ELF-1 (cell line): ENCODE data around the gene SCN9A.
"Not testable (repeated sequence)": the region's sequence is repeated elsewhere in the genome, so short reads cannot be mapped to it uniquely, and the experiment has no call there.

Source experiments
- DNase-seq: peaks from one replicate; pipeline ENCODE4 v3.0.0-alpha.2; 2016; ENCODE audit warnings: low read depth, low spot score

Gene SCN9A

DNA sequence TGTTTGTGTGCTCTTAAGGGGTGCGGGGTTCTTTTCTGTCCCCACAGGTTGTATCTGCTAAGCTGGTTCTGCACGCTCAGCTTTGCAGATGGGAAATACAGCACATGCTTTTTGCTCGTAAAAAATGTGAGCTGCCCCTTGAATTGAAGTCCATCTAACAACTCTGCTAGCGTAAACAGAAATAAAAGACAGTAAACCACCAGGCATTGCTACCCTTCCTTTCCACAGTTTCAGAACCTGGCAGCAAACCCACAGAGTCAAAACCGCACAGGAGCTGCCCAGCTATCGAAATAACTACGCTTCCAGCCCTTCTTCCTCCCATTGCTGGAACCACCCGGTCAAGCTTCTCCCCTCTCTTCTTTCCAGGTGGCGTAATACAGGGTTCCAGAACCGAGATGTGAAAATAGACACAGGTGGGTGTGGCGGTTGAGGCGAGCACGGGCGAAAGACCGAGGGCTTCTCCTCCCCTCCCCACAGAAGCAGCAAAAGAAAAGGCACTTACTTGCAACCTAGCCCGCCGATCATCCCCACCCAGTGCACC is 479 bp downstream of the SCN9A start:
- no peak for DNase-seq

DNA sequence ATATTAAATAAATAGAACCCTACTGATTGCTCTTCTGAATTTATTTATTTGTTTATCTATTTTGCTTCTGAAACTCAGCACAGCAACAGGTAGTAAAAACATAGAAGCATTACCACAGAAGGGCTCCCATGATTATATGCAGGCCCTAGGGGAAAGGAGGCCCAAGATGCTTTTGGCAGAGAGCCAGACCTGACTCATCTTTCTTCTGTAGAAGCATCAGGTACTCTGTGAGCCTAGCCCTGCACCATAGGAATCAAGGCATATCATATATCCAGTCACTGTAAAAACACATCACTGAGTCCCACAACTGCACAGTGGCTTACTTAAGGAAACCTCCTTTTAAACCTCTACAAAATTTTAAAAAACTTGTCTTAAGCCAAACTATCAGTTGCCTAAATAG is 1.8 kb downstream of the SCN9A start:
- DNase-seq = no peak

DNA sequence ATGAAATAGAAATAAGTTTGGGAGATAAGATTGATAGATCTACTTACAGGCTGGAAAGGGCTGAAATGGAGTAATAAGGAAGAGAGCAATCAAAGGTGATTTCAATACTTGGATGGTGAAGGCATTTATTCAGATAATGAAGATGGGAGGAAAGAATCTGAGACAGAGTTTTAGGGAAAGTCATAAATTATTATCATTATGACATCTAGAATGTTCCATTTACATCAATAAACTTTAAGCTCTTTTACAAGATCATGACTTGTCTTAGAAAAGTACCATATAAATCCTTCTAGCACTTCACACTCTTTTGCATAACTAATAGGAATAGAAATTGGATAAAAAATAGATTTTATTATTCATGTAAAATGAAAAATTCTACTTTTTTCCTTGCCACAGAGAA is 2.2 kb downstream of the SCN9A start:
- DNase-seq = no peak

DNA sequence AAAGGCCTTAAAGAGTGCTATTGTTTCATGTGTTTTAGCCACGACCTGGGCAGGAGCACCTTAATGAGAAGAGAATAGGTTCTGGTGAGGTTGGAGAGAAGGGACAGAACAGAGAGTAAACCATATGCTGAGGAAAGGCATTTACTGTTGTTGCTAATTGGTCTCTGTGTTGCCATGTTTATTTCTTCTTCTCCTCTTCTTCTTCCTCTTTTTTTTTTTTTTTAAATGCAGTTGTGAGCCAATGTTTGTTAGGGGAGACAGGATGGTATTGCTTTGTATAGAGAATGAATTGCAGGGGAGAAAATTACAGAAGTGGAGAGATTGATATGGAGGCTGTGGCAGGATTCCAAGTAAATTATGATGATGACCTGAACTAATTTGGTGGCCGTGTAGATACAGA is 2.6 kb downstream of the SCN9A start:
- no peak for DNase-seq

DNA sequence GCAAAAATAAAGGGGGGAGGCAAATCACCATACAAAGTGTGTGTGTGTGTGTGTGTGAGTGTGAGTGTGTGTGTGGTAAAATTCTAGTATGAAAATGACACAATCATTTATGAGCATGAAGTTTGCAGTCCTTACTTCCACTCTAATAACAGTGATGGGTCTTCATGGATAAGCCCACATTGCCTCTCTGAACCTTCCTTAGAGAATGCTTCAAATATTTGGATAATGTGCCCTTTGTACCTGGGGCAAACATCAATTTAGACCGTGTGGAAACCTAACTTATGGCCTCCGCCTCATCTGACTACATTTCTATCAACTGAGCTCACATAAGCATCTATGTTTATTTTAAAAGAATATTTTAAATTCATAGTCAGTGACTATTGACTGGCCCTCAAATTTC is 3.7 kb downstream of the SCN9A start:
- no peak for DNase-seq

DNA sequence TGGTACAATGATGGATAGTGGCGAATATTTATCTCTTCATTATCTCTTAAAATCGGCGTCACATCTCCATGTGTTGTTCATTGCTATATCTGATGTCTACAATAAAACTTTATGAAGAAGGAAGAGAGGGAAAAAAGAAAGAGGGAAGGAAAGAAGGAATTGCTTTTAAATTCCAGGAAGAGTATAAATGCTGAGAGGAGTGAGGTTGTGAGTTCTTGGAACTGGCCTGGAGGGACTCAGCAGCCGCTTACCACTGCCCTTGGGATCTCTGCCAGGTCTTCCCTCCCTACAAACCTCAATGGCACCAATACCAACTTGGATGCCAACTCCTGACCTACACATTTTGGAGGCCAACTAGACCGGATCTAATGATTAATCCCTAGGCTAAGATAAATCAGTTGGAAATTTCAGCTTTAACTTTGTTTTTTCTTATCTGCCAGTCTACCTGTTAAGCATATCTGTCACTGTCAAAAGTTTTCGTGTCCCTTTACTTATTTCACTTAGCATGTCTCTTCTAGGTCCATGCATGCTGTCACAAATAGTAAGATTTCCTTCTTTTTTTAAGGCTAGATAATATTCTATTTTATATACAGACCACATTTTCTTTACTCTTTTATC is 9.8 kb downstream of the SCN9A start:
- no peak for DNase-seq

DNA sequence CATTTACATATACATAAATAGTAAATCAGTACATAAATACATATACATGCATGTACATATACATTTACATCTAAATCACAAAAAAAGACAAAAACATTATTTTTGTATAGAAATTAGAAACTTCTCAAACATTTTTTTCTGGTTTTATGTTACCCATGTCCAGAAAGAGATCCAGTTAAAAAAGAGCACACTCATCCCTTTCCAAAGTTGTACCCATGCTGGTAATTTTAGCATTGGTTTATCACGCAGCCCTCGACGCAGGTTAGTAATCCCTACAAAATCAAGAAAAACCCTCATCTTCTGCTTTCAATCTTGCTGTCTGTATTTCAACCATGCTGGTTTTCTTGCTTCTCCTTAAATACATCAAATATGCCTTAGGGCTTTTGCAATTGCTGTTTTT is 10.5 kb downstream of the SCN9A start:
- DNase-seq = no peak

DNA sequence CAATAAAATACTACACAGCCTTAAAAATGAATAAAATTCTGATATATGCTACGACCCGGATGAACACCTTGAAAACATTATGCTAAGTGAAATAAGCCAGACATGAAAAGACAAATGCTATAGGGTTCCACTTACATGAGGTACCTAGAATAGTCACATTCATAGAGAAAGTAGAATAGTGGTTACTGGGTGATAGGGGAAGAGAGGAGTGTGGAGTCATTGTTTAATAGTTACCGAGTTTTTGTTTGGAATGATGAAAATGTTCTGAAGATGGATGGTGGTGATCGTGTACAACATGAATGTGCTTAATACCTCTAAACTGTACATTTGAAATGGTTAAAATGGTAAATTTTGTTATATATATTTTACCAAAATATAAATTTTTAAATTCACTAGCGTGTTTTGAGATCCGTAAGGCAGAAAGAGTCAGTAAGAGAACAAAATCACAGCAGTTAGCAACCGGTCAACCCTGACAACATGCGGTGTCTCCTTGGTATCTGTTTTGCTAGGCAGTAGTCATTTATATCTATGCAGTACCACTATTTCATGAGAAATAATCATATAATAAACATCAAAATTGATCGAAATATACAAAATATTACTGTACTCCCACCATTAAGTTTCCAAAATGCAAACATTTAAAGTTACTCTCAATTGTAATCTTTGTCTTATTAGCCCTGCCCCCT is 11.1 kb downstream of the SCN9A start:
- DNase-seq = no peak

DNA sequence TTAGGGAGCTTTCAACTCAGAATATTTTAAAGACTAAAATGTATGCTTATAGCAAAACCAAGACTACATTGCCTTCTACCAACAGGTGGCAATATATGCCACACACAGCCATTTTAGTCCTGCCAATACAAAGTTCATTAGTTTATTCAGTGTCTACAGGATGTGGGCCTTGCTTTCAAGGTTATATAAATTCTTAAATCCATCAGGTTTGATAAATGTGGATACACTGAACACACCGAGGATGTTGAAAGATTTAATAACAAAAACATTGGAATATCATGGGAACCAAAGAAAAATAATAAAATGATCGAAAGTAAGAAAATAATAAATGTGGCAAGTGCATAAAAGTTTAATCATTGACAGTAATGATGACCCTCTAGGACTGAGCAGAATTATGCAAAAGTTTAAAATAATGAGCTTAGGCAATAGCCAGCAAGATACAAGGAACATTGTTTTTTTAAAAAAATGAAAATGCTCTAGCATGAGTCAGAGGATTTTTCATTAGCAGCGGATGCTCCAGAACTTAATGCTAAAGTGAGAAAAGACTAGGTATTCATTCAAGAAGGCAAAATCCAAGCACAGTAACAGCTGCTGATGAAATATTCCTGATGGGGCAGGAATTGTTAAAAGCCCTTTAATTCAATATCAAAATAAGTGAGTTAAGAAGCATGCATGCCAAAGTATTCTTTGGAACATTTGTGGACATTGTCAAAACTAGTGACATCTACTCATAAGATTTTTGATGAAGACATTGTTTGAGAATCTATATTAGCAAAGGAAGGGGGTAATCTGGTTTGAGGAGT is 14.2 kb downstream of the SCN9A start:
- DNase-seq = no peak

DNA sequence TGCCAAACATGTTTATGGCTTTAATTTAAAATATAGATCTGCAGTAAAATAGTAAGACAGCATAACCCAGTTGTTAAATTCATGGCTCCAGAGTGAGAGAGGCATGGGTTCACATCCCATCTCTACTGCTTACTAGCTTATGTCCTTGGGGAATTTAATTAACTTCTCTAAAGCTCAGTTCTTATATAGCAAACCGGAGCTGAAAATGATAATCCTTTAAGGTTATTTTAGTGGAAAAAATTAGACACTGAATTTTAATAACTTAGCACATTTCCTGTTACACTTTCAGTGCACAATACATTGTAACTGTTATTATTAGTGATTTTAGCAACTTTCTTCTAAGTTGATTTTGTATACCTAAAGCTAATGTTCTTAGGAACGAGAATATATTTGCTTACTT is 14.8 kb downstream of the SCN9A start:
- DNase-seq = no peak

DNA sequence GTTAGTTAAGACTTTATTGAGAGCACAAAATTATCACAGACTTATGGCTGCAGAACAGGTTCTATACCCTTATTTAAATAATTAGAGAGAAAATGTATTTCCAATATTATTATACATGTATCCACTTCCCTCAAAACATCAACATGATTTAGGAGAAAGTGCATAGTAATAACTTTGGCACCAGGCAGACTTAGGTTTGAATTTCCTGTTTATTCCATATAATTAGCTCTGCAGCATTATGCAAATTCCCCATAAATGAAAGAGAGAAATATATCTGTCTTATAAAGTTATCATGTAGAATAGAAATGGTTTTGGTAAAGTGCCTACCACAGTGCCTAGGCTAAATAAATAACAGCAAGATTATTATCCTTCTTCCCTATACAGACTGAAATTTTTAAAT is 15.3 kb downstream of the SCN9A start:
- DNase-seq = no peak

DNA sequence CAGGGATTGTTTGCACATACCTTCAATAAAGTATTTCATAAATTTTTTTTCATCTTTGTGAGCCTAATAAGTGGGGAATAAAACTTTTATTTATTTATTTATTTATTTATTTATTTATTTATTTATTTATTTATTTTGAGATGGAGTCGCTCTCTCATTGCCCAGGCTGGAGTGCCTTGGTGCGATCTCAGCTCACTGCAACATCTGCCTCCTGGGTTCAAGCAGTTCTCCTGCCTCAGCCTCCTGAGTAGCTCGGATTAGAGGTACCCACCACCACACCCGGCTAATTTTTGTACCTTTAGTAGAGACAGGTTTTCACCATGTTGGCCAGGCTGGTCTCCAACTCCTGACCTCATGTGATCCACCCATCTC is 17.8 kb downstream of the SCN9A start:
- DNase-seq = not testable (repeated sequence)

DNA sequence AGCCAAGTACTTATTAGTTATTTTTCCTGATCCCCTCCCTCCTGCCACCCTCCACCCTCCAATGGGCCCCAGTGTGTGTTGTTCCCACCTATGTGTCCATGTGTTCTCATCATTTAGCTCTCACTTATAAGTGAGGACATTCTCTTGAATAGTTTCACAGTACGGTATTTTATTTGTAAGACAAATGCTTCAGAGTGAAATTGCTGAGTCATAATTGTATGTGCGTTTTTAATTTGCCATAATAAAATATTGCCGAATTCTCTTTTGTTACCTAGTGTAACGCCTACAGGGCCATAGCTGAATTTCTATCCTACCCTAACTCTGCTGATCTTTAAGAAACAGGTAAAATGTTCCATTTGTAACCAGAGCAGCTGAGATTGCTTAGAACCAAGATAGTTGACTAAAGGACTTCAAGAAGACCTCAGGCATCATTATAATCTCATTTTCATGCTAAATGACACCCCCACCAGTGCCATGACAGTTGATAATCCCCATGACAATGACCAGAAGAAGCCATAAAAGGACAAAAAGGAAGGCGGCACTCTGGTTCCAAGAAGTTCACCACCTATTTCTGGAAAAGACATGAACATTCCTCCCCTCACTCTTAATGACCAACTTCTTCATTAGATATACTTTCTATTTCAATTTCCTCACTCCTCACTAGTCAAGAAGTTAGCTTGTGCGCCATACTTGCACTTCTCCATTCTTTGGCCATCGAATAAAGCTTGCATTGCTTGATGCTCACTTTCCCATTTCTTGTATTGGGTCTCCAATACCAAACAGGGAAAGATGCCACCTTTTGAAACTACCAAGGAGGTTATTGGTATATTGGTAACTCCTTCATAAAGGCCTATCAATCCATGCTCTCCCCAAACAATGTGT is 18.4 kb downstream of the SCN9A start:
- no peak for DNase-seq

DNA sequence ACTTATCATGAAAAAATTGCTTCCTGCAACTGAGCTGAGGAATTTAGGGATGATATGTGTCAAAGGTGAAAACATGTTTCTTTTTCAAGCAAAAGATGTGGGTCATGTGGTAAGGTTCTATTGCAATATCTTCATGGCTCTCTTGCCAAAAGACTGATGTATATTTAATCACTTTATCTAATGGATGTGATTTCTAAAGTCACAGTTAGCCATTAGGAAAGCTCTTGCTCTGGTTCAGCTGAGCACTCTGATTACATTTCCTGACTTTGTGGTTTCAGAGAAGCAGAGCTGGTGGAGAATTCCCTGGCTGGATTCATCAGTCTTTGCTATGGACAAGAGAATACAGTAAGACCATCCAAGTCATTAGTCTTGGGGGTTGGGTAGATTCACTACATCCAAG is 24.4 kb downstream of the SCN9A start:
- DNase-seq = no peak

DNA sequence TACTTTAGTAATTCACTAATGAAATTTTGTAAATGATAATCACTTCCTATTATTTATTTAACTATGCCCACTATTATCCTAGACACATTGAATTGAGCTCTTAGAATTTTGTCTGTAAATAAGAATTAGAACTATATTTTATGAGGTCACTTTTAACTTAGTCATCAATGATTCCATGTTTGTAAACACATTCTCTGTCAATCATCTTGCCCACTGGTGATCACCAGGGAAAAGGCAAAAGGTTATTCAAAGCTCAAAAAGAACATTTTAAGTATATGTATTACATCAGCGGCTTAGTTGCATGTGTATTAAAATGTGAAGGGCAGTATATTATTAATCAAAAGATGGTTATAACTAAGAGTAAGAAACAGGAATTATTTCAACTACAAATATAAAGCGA is 25.2 kb downstream of the SCN9A start:
- no peak for DNase-seq

DNA sequence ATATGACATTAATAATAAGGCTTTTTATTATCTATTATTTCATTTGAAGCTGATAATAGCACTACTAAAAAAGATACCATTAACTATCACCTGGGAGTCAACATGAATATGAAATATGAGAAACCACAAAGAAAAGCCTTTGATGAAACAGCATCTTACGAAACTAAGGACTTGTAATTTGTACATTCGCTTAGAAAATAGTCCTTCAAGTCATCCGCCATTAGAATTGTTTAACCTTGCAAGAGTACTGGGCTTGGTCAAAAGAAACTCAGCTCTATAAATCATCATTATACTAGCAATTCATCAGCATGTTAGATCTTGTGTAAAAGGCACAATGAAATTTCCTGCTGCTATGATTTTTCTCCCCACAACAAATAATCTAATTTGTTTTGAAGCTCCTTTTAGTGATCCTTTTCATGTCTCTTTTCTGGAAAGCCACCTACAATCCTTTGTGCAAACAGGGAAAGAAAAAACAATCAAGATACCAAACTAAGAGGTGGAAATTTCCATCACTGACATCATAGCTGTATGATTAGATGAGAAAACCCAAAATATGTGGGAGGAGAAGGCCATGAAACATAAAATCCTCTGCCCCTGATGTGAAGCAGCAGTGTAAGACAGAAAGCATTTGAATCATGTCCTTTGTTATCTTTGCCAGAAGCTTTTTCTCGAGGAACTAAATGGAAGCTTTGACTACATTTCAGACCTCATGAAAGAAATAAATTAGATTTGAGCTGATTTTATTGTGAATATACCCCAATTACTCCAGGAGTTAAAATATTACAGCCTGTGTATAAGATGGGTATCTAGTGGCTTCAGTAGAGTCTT is 31.2 kb downstream of the SCN9A start:
- DNase-seq = no peak

DNA sequence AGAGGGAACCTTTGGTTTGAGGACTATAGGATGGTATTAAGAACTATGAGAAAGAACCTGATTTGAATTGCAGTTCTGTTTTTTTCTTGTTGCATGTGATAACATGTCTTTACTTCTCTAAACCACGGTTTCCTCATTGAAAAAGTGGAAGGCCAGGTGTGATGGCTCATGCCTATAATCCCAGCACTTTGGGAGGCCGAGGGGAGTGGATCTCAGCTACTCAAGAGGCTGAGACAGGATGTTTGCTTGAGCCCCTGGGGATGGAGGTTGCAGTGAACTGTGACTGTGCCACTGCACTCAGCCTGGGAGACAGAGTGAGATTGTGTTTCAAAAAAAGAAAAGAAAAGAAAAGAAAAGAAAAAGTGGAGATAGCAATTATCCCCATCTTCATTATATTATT is 32.3 kb downstream of the SCN9A start:
- DNase-seq = no peak

DNA sequence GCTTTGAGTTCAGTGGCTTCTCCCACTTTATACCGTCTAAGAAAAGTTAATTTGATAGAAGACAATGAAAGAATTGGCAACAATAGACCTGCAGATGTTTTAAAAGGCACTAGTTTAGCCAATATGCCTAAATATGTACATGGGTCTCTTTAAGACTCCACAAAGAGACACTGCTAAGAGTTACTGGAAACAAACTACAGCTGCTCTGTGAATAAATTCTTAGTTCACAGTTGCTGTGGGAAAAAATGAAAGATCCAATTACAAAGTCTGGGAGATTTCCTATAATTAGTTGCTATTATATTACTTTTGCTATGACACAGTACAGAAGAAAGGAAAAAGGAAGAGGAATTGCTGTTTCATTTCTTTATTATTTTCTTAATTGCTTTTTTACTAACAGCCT is 34.3 kb downstream of the SCN9A start:
- no peak for DNase-seq

DNA sequence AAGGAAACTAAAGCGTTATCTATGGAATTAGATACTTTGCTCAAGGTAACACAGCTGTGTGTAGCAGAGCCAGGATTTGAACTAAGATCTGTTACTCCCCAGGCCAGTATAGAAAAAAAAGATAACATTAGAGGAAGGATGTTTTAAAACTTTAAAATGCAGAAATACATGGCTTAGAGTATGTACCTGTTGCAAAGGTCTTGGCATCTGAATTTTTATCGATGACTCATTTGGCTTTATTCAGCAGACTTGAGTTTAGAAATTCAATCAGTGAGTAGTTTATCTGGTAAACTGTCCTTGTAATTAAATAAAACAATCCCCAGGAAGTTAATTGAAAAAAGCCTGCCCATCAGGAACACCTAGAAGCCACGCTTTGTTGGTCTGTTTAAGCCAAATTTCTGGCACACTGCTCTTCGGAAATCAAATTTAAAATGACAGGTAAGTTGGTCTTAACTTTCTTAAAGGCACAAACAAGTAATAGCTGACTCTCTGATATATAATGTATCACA is 36.9 kb downstream of the SCN9A start:
- DNase-seq = no peak

DNA sequence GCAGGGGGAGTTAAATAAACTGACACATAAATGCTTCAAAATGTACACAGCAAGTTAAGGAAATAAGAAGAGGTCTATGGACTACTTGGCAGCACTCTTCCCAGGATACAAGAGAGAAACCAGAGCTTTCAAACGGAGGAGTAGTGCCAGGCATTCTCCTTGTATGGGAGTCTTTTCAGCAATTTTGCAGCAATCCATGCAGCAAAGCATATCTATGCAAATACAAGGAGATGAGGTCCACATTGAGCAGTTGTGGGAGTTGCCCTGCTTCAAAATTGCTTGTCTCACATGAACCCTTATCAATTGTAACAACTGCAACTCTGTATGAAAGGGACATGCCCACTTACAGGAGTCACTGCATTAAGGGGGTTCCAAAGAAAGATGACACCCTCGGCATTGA is 37.8 kb downstream of the SCN9A start:
- DNase-seq = no peak

DNA sequence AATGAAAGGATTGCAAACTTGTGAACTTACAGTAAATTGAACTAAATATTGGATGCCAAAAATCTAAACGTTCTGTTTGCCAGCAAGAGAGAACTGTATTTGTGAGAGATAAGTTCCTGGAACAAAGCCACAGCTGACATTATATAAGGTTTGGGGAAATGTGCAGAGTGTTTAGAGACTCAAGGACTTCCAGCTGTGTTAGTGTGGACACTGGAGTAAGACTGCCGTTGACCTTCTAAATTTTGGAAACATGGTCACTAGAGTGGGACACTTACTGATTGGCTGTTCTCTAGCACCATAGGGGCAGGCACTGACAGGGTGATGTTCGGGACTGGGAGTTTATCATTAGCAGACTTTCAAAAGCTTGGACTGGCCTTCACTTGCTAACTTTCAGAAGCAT is 40.5 kb downstream of the SCN9A start:
- no peak for DNase-seq
